ENCODE measurements around the gene KDM1A. TPM values are rescaled to one million over a fixed set of nuclear protein-coding genes. Genes with fewer than 3 reads are reported as not detected.

Gene KDM1A
- 82.2 and 93.4 TPM in 2 replicates for total RNA-seq

DNA sequence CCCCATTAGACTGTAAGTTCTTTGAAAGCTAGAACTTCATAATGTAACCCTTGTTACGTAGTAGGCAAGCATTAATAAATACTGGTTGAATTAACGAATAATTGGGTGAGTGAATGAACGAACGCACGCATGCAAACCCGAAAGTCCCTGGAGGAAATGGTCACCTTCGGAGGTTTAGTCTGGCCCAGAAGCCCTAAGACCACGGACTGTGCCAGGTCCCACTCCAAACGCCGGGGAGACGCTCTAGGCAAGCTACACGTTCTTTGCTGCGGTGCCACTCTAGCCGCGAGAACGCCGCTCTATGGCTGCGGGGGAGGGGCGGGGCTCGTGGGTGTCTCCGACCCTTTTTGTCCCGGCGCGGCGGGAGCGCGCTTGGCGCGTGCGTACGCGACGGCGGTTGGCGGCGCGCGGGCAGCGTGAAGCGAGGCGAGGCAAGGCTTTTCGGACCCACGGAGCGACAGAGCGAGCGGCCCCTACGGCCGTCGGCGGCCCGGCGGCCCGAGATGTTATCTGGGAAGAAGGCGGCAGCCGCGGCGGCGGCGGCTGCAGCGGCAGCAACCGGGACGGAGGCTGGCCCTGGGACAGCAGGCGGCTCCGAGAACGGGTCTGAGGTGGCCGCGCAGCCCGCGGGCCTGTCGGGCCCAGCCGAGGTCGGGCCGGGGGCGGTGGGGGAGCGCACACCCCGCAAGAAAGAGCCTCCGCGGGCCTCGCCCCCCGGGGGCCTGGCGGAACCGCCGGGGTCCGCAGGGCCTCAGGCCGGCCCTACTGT, at the start of gene KDM1A:
KDM1A (plus strand) TSS at position 375 of the 769 bp plus-strand sequence; CDS start at position 504, 129 bp downstream.

GRCh38 chr1:22972760-22973159, 46.5 kb upstream of the KDM1A start, which contains the start of gene LACTBL1:
Gene LACTBL1 (minus strand): TSS chr1:22972866. CDS start chr1:22972316, 550 bp downstream.

Other genes starting within 250 kb of the KDM1A start
- gene LACTBL1, start 46.6 kb upstream of the KDM1A start, total RNA-seq: not detected in 2 replicates
- gene TEX46, start 3.6 kb upstream of the KDM1A start, total RNA-seq: not detected in 2 replicates
- 16.1 and 20.8 TPM in 2 replicates for gene LUZP1, start 149.4 kb downstream of the KDM1A start, total RNA-seq
- gene HTR1D, start 198.0 kb downstream of the KDM1A start, total RNA-seq: not detected in 2 replicates

Measured in myometrial cell (primary cell).